Lower lobe of right lung (tissue), 2 donors: ENCODE measurements around the gene CCDC74B. TPM values are rescaled to one million over a fixed set of nuclear protein-coding genes. Genes with fewer than 3 reads are reported as not detected.
"Not testable (repeated sequence)": the region's sequence is repeated elsewhere in the genome, so short reads cannot be mapped to it uniquely, and the experiment has no call there.

Source experiments
- ATAC-seq, 2 donors: fragments of 200-7000 bp; cut with Tn5 transposase; one replicate each; pipeline ENCODE4 v1.9.1; 2020 to 2022; ENCODE audit warnings: mild to moderate bottlenecking in 2 of 2, moderate library complexity in 2 of 2
- DNase-seq: peaks from one replicate; pipeline ENCODE4 v3.0.0-alpha.2; 2020
- H3K27ac ChIP-seq: fragments of 200-600 bp; one replicate; pipeline ENCODE4 v1.8.0; 2022
- H3K27me3 ChIP-seq: fragments of 200-600 bp; one replicate; pipeline ENCODE4 v1.8.0; 2022; ENCODE audit warnings: low read depth
- H3K36me3 ChIP-seq: fragments of 200-600 bp; one replicate; pipeline ENCODE4 v1.8.0; 2022; ENCODE audit warnings: mild to moderate bottlenecking
- H3K4me1 ChIP-seq: fragments of 200-600 bp; one replicate; pipeline ENCODE4 v1.8.0; 2022
- H3K4me3 ChIP-seq: fragments of 200-600 bp; one replicate; pipeline ENCODE4 v1.8.0; 2022; ENCODE audit warnings: mild to moderate bottlenecking
- H3K9me3 ChIP-seq: fragments of 200-600 bp; one replicate; pipeline ENCODE4 v1.8.0; 2022
- CTCF ChIP-seq: fragments of 200-600 bp; IDR thresholded peaks from one replicate; pipeline ENCODE4 v1.8.0; 2022; ENCODE audit warnings: antibody characterized with exemption, mild to moderate bottlenecking
- intact Hi-C: fragments of 100-400 bp; cut with DNase I; formaldehyde crosslinking; loops from one replicate; pipeline ENCODE4 v1.11.0; 2022
- total RNA-seq: library from RNA; stranded (reverse); fragmentation: NEBNext Ultra II Directional; extraction: Animal tissue kit (Norgen Biotek cat#: 25700); gene quantifications from one replicate; pipeline ENCODE4 v1.2.1, GENCODE V29; 2021
- donor health status: DM: no; HTN: yes; CAD: no; lungs with severe emphysema.

CCDC74B gene
- total RNA-seq, 1 donor from 2014 or later: 7.2 TPM

GRCh38 chr2:130181880-130182682 is 37.2 kb upstream of the CCDC74B start, which contains the start of gene MZT2B:
MZT2B (plus strand) TSS chr2:130182262; CDS start chr2:130182283, 21 bp downstream.
- Histone ChIP-seq H3K4me3 (peak within 1 kb of the TSS; percentile 92), H3K4me1 (peaks cover 19% of the 10 kb centered on the region), H3K27ac (peak within 1 kb of the TSS; percentile 92)
- intact Hi-C loops, H3K9me3 ChIP-seq, H3K27me3 ChIP-seq, H3K36me3 ChIP-seq: not testable (repeated sequence)
- peak; percentile 95 to 97 for ATAC-seq
- TF ChIP-seq CTCF: peak; percentile 67
- peak; percentile 92 for DNase-seq

GRCh38 chr2:130181325-130181879 is 36.5 kb upstream of the CCDC74B start, which contains the start of gene SMPD4:
SMPD4 (minus strand) TSS chr2:130181602; CDS start chr2:130176592, 5,010 bp downstream.
- intact Hi-C loops: no loop called here
- Histone ChIP-seq H3K4me1 (peaks cover 19% of the 10 kb centered on the region), H3K27me3 (no peaks in the 10 kb centered on the region), H3K27ac (peak within 1 kb of the TSS; percentile 92), H3K36me3 (peaks cover 5% of the 10 kb centered on the region), H3K9me3 (no peaks in the 10 kb centered on the region), H3K4me3 (peak within 1 kb of the TSS; percentile 92)
- DNase-seq (peak; percentile 98), ATAC-seq (peak; percentile 95 to 96)
- no peak for TF ChIP-seq CTCF

GRCh38 chr2:130180404-130181324 is 35.8 kb upstream of the CCDC74B start:
- H3K36me3 ChIP-seq, DNase-seq, ATAC-seq, H3K27me3 ChIP-seq, H3K9me3 ChIP-seq, intact Hi-C loops: not testable (repeated sequence)
- peak overlapping the region; percentile 92 for H3K27ac ChIP-seq
- H3K4me1 ChIP-seq: peaks cover 19% of the 10 kb centered on the region
- peak overlapping the region; percentile 92 for H3K4me3 ChIP-seq

- intact Hi-C loops, H3K4me3 ChIP-seq, H3K27ac ChIP-seq, H3K9me3 ChIP-seq, DNase-seq, H3K4me1 ChIP-seq, H3K27me3 ChIP-seq, ATAC-seq: not testable (repeated sequence)
- H3K36me3 ChIP-seq: peaks cover 66% of the 10 kb centered on the region
These were observed 30.0 kb upstream of the CCDC74B start for GRCh38 chr2:130174866-130175265.

GRCh38 chr2:130169896-130170295 is 25.0 kb upstream of the CCDC74B start:
- Histone ChIP-seq H3K36me3 (peaks cover 96% of the 10 kb centered on the region), H3K9me3 (no peaks in the 10 kb centered on the region), H3K27me3 (no peaks in the 10 kb centered on the region), H3K4me3 (no peak overlapping the region), H3K4me1 (no peaks in the 10 kb centered on the region), H3K27ac (no peak overlapping the region)
- DNase-seq (no peak), ATAC-seq (no peak)
- no peak for TF ChIP-seq CTCF
- intact Hi-C loops: no loop called here

- H3K27me3 ChIP-seq, H3K27ac ChIP-seq, H3K9me3 ChIP-seq, H3K4me1 ChIP-seq, DNase-seq, intact Hi-C loops, ATAC-seq, H3K4me3 ChIP-seq: not testable (repeated sequence)
- H3K36me3 ChIP-seq: peaks cover 96% of the 10 kb centered on the region
These were observed 24.3 kb upstream of the CCDC74B start for GRCh38 chr2:130169163-130169562.

GRCh38 chr2:130166611-130167010 is 21.7 kb upstream of the CCDC74B start:
- H3K4me1 ChIP-seq, H3K27me3 ChIP-seq, intact Hi-C loops, H3K27ac ChIP-seq, DNase-seq, H3K4me3 ChIP-seq, H3K9me3 ChIP-seq, ATAC-seq: not testable (repeated sequence)
- peaks cover 93% of the 10 kb centered on the region for H3K36me3 ChIP-seq
